ENCODE results near the gene ARHGEF26. TPM values are rescaled to one million over a fixed set of nuclear protein-coding genes. Genes with fewer than 3 reads are reported as not detected.

ARHGEF26 gene
- polyA plus RNA-seq, 3 donors: 0.05 TPM; not detected in 2

DNA sequence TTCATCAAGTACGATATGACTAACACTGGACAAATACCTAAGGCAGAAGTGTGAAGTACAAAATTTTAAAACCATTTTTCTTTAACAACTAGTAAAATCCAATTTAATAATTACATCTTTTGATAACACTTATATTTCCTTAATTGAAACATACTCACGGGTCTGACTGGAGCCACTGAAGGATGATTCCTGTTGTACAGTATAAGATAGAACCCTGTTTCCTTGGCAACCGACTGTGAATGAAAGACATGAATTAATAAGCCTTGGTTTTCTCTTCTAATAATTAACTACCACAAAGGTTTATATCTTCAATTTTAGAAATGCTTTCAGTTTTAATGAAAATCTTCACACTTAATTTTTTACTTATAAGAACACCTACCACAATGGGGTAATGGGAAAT is 183.7 kb downstream of the ARHGEF26 start:
- H4K20me1 ChIP-seq (ENCODE audit: insufficient read depth, low read length): no peaks in the 10 kb centered on the region
- no peak overlapping the region for H3K9ac ChIP-seq (ENCODE audit: insufficient read depth, low read length, poor library complexity, severe bottlenecking)
- no peaks in the 10 kb centered on the region for H3K4me1 ChIP-seq (ENCODE audit: control insufficient read depth in 1 of 2, insufficient read depth in 2 of 2, low read length in 2 of 2)
- H3K79me2 ChIP-seq (ENCODE audit: insufficient read depth, low read length): no peaks in the 10 kb centered on the region
- Mint-ChIP-seq H3K4me3 (no peak overlapping the region), H3K27me3 (ENCODE audit: low read depth in 3 of 3) (no peaks in the 10 kb centered on the region), H3K4me1 (no peaks in the 10 kb centered on the region), H3K36me3 (peaks cover 85 to 97% of the 10 kb centered on the region in 2 donors), H3K27ac (no peak overlapping the region), H3K9me3 (no peaks in the 10 kb centered on the region)
- no peak overlapping the region for H2AFZ ChIP-seq (ENCODE audit: insufficient read depth, low read depth, low read length, poor library complexity, severe bottlenecking)
- H3K4me2 ChIP-seq (replicated peaks; ENCODE audit: extremely low read depth, low read length, poor library complexity, severe bottlenecking): no peak overlapping the region
- DNase-seq: no peak
- TF ChIP-seq, protein P1, sequence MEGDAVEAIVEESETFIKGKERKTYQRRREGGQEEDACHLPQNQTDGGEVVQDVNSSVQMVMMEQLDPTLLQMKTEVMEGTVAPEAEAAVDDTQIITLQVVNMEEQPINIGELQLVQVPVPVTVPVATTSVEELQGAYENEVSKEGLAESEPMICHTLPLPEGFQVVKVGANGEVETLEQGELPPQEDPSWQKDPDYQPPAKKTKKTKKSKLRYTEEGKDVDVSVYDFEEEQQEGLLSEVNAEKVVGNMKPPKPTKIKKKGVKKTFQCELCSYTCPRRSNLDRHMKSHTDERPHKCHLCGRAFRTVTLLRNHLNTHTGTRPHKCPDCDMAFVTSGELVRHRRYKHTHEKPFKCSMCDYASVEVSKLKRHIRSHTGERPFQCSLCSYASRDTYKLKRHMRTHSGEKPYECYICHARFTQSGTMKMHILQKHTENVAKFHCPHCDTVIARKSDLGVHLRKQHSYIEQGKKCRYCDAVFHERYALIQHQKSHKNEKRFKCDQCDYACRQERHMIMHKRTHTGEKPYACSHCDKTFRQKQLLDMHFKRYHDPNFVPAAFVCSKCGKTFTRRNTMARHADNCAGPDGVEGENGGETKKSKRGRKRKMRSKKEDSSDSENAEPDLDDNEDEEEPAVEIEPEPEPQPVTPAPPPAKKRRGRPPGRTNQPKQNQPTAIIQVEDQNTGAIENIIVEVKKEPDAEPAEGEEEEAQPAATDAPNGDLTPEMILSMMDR (IDR thresholded peaks at IDR 0.05): no peak
- intact Hi-C loops (cut with micrococcal nuclease): no loop called here
- no CpG with 5 or more reads among the region's 3 CpGs for WGBS (ENCODE audit: insufficient coverage)
- no peak overlapping the region for H3K27ac ChIP-seq (ENCODE audit: low read depth in 1 of 2, low read length in 2 of 2)
- no peak overlapping the region for H3K4me3 ChIP-seq (replicated peaks in 1 of 3; ENCODE audit: low read depth in 2 of 3, low read length in 3 of 3)
- H3K36me3 ChIP-seq (replicated peaks in 1 of 2; ENCODE audit: control insufficient read depth in 1 of 2, insufficient read depth in 2 of 2, low read length in 2 of 2): peaks cover 90 to 100% of the 10 kb centered on the region in 2 donors
- no peaks in the 10 kb centered on the region for H3K9me3 ChIP-seq (replicated peaks in 1 of 2; ENCODE audit: control insufficient read depth in 1 of 2, insufficient read depth in 1 of 2, low read length in 2 of 2)
- no peaks in the 10 kb centered on the region for H3K27me3 ChIP-seq (ENCODE audit: control insufficient read depth in 2 of 2, insufficient read depth in 2 of 2, low read length in 2 of 2)

DNA sequence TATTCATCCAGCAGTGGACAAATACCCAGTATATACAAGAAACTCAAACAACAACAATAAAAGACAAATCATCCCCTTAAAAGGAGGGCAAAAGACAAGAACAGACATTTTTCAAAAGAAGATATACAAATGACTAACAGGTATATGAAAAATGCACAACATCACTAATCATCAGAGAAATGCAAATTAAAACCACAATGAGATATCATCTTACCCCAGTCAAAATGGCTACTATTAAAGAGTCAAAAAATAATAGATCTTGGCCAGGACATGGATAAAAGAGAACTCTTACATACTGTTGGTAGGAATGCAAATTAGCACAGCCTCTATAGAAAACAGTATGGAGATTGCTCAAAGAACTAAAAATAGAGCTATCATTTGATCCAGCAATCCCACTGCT is 186.2 kb downstream of the ARHGEF26 start:
- no peak overlapping the region for H3K4me3 Mint-ChIP-seq
- no peaks in the 10 kb centered on the region for H3K27me3 Mint-ChIP-seq (ENCODE audit: low read depth in 3 of 3)
- H3K36me3 Mint-ChIP-seq: peaks cover 75 to 89% of the 10 kb centered on the region in 2 donors
- intact Hi-C loops (cut with micrococcal nuclease): no loop called here
- H3K9me3 Mint-ChIP-seq: no peaks in the 10 kb centered on the region
- H3K4me1 ChIP-seq (ENCODE audit: control insufficient read depth in 1 of 2, insufficient read depth in 2 of 2, low read length in 2 of 2): no peaks in the 10 kb centered on the region
- no peak overlapping the region for H3K27ac Mint-ChIP-seq
- H3K4me1 Mint-ChIP-seq: no peaks in the 10 kb centered on the region
- no peaks in the 10 kb centered on the region for H3K27me3 ChIP-seq (ENCODE audit: control insufficient read depth in 2 of 2, insufficient read depth in 2 of 2, low read length in 2 of 2)
- no peak overlapping the region for H3K4me2 ChIP-seq (replicated peaks; ENCODE audit: extremely low read depth, low read length, poor library complexity, severe bottlenecking)
- H3K4me3 ChIP-seq (replicated peaks in 1 of 3; ENCODE audit: low read depth in 2 of 3, low read length in 3 of 3): no peak overlapping the region
- H3K9me3 ChIP-seq (replicated peaks in 1 of 2; ENCODE audit: control insufficient read depth in 1 of 2, insufficient read depth in 1 of 2, low read length in 2 of 2): no peaks in the 10 kb centered on the region
- TF ChIP-seq, protein P1 (IDR thresholded peaks at IDR 0.05): no peak
- H4K20me1 ChIP-seq (ENCODE audit: insufficient read depth, low read length): no peaks in the 10 kb centered on the region
- DNase-seq: no peak
- H3K79me2 ChIP-seq (ENCODE audit: insufficient read depth, low read length): no peaks in the 10 kb centered on the region
- H3K9ac ChIP-seq (ENCODE audit: insufficient read depth, low read length, poor library complexity, severe bottlenecking): no peak overlapping the region
- H2AFZ ChIP-seq (ENCODE audit: insufficient read depth, low read depth, low read length, poor library complexity, severe bottlenecking): no peak overlapping the region
- H3K27ac ChIP-seq (ENCODE audit: low read depth in 1 of 2, low read length in 2 of 2): no peak overlapping the region
- peaks cover 82 to 94% of the 10 kb centered on the region in 2 donors for H3K36me3 ChIP-seq (replicated peaks in 1 of 2; ENCODE audit: control insufficient read depth in 1 of 2, insufficient read depth in 2 of 2, low read length in 2 of 2)

Other genes starting within 250 kb of the ARHGEF26 start
- 10 to 100 TPM in 1 of 3 donors, 1 to 10 TPM in 2; 4.7 to 31.5 (median 5.7) TPM for gene DHX36, start 203.1 kb downstream of the ARHGEF26 start, polyA plus RNA-seq